Fibroblast of upper back skin (primary cell): Measurements from ENCODE around the gene GABRR2.
"Not testable (repeated sequence)": the region's sequence is repeated elsewhere in the genome, so short reads cannot be mapped to it uniquely, and the experiment has no call there.

Experiments
- DNase-seq: peaks from one replicate; pipeline ENCODE4 v3.0.0-alpha.2; 2013

GABRR2 gene

GRCh38 chr6:89255417-89255816 lies 59.7 kb downstream of the GABRR2 start:
- no peak for DNase-seq

- no peak for DNase-seq
Observed at GRCh38 chr6:89254569-89254968, 60.5 kb downstream of the GABRR2 start.

GRCh38 chr6:89252907-89253306 lies 62.2 kb downstream of the GABRR2 start:
- DNase-seq, result no peak

GRCh38 chr6:89251976-89252375 lies 63.1 kb downstream of the GABRR2 start:
- no peak for DNase-seq

GRCh38 chr6:89251170-89251569 lies 63.9 kb downstream of the GABRR2 start:
- DNase-seq, result no peak

- no peak for DNase-seq
Observed at GRCh38 chr6:89250239-89250638, 64.9 kb downstream of the GABRR2 start.

- no peak for DNase-seq
Observed at GRCh38 chr6:89244241-89244985, 70.7 kb downstream of the GABRR2 start.

GRCh38 chr6:89243331-89243629 lies 71.8 kb downstream of the GABRR2 start:
- peak; percentile 3 for DNase-seq

GRCh38 chr6:89242574-89243330 lies 72.3 kb downstream of the GABRR2 start:
- DNase-seq, result peak; percentile 65

GRCh38 chr6:89239338-89239737 lies 75.8 kb downstream of the GABRR2 start:
- no peak for DNase-seq

- DNase-seq, result no peak
Observed at GRCh38 chr6:89237158-89237557, 77.9 kb downstream of the GABRR2 start.

GRCh38 chr6:89233605-89234004 lies 81.5 kb downstream of the GABRR2 start:
- DNase-seq, result not testable (repeated sequence)

GRCh38 chr6:89222712-89223039 lies 92.4 kb downstream of the GABRR2 start:
- no peak for DNase-seq

- no peak for DNase-seq
Observed at GRCh38 chr6:89221971-89222711, 93.0 kb downstream of the GABRR2 start.

GRCh38 chr6:89221129-89221528 lies 94.0 kb downstream of the GABRR2 start:
- no peak for DNase-seq

GRCh38 chr6:89217299-89217910 lies 97.7 kb downstream of the GABRR2 start, which contains the start of gene GABRR1:
Gene GABRR1, minus strand, starts transcription at chr6:89217358. Its CDS starts 36 bp downstream, at chr6:89217322.
- no peak for DNase-seq

GRCh38 chr6:89216411-89216810 lies 98.7 kb downstream of the GABRR2 start:
- DNase-seq, result no peak

- no peak for DNase-seq
Observed at GRCh38 chr6:89215391-89215790, 99.7 kb downstream of the GABRR2 start.

- no peak for DNase-seq
Observed at GRCh38 chr6:89214197-89214596, 100.9 kb downstream of the GABRR2 start.

- no peak for DNase-seq
Observed at GRCh38 chr6:89212472-89212871, 102.6 kb downstream of the GABRR2 start.

- no peak for DNase-seq
Observed at GRCh38 chr6:89209457-89209856, 105.6 kb downstream of the GABRR2 start.

GRCh38 chr6:89208551-89208950 lies 106.5 kb downstream of the GABRR2 start:
- no peak for DNase-seq
